Measurements from ENCODE around the gene EIF3A.
A peak's percentile ranks its signal among the peaks of the same experiment; 100 is the strongest.
"Not testable (repeated sequence)": the region's sequence is repeated elsewhere in the genome, so short reads cannot be mapped to it uniquely, and the experiment has no call there.

Gene EIF3A

DNA sequence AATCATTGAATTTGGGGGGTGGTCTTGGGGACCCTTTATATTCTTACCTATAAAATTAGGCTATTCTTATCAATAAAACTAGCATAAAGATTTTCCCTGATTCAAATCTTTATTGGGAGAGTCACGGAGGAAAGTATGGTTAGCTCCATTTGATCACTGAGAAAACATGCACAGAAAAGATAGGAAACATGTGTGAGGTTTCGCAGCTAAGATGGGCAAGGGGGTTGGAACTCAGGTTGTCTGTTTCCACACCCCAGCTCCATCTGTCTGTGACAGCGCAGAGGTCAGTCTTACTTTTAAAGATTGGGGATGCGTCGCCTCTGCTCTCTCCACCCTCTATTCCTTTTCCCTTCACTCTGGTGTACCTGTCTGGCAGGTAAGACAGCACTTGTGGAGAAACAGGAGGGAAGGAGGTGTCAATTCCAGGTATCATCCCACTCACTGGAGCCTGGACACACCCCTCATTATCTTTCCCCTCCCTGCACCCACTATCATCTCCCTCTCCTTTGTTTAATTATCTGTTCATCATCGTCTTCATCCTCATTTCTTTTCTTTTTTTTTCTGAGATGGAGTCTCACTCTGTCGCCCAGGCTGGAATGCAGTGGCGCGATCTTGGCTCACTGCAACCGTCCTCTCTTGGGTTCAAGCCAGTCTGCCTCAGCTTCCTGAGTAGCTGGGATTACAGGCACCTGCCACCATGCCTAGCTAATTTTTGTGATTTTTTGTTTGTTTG is 20.9 kb upstream of the EIF3A start:
- DNase-seq: no peak

DNA sequence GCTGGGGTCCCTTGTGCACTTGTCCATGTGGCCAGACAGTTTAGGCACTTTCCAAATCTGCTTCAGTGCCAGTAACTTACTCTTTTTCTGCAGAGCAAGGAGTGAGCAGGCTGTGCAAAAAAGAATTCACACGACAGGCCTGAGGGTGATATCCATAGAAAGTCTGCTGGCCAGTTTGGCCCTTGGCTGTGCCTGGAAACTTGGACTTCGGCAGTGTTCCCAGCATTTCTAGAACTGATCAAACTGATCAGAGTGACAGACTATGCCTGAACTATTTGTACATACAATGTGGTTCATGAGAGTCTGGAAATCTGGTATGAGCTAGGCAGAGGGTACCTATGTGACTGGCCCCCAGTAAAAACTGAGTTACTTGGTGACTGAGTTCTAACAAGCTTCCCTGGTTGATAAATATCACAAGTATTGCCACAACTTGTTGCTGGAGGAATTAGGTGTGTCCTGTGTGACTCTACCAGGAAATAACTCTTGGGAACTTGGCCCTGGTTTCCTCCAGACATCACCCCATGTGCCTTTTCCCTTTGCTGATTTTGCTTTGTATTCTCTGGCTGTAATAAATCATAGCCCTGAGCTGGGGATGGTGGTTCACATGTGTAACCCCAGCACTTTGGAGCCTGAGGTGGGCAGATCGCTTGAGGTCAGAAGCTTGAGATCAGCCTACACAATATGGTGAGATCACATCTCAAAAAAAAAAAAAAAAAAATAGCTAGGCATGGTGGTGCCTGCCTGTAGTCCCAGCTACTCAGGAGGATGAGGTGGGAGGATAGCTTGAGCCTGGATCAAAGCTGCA is 20.0 kb upstream of the EIF3A start:
- DNase-seq: no peak

DNA sequence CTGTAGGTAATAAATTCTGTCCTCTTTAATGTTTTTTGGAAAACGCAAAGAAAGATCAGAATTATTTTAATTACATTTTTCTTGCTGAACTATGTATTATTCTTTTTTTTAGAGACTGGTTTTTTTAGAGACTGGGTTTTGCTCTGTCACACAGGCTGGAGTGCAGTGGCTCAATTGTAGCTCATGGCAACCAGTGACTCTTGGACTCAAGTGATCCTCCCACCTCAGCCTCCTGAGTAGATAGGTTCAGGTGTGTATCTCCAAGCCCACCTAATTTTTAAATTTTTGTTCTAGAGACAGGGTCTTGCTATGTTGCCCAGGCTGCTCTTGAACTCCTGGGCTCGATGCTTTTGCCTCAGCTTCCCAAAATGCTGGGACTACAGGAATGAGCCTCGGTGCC is 18.0 kb upstream of the EIF3A start:
- DNase-seq: no peak

DNA sequence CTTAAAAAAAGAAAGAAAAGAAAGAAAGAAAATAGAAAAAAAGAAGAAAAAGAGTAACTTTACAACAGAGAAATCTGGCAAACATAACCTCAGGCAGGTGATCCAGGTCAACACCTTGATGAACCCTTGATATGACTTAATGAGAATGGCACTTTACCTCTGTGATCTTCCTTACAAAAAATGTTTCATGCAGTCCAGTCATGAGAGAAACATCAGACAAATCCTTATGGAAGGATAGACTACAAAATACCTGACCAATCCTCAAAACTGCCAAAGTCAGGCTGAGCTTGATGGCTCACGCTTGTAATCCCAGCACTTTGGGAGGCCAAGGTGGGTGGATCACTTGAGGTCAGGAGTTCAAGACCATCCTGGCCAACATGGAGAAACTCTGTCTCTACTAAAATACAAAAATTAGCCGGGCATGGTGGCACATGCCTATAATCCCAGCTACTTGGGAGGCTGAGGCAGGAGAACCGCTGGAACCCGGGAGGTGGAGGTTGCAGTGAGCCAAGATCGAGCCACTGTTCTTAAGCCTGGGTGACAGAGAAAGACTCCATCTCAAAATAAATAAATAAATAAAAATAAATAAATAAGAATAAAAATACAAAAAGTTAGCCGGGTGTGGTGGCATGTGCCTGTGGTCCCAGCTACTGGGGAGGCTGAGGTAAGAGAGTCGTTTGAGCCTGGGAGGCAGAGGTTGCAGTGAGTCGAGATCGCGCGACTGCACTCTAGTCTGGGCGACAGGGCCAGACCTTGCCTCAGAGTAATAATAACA is 16.2 kb upstream of the EIF3A start:
- DNase-seq: not testable (repeated sequence)

DNA sequence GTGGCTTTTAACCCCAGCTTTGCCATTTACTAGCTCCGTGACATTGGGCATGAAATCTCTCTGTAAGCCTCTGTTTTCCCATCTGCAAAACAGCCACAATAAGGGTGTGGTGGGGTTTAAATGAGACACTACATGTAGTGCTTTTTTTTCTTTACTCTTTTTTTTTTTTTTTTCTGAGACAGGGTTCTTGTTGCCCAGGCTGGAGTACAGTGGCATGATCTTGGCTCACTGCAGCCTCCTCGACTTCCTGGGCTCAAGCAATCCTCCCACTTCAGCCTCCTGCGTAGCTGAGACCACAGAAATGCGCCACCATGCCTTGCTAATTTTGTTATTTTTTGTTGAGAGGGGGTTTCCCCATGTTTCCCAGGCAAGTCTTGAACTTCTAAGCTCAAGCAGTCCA is 15.0 kb upstream of the EIF3A start:
- no peak for DNase-seq

DNA sequence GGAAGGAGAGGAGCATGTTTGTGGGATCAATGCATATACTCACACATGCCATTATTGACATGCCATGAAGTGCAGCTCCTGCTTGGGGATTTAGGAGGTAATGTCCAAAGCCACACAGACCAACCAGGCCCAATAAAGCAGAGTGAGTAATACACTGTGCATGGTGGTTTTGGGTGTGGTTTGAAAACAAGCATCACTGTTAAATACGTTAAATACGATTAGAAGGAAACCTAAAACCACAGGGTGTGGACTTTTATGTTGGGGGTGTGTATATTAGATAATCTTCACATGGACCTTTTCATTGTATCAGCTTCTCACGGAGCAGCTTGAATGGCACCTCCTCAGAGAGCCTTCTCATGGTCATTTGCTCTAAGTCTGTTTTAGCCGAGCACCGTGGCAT is 10.4 kb upstream of the EIF3A start:
- peak; percentile 70 for DNase-seq

DNA sequence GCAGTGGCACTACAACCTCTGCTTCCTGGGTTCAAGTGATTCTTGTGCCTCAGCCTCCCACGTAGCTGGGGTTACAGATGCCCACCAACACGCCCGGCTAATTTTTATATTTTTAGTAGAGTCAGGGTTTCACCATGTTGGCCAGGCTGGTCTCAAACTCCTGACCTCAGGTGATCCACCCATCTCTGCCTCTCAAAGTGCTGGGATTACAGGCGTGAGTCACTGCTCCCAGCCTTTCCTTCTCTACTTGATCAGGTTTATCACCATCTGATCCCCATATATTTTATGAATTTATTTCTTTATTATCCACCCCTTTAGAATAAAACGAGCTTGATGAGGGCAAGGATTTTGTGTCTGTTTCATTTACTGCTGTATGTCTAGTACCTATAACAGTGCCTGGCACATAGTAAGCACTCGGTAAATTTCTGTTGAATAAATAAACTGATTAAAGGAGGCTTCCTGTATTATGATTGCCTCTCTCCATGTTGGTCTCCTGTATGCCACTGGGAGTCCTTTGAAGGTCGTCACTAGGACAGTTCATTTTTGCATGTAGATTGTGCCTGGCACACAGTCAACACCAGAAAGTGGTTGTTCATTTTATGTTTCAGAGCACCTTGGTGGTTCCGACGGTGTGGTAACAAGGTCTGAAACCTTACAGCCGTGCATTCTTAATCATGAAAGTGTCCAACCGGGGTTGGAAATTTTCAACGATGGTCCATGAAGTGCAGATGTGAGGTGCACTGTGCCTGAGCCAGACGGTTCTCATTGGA is 9.6 kb upstream of the EIF3A start:
- DNase-seq: peak; percentile 78

DNA sequence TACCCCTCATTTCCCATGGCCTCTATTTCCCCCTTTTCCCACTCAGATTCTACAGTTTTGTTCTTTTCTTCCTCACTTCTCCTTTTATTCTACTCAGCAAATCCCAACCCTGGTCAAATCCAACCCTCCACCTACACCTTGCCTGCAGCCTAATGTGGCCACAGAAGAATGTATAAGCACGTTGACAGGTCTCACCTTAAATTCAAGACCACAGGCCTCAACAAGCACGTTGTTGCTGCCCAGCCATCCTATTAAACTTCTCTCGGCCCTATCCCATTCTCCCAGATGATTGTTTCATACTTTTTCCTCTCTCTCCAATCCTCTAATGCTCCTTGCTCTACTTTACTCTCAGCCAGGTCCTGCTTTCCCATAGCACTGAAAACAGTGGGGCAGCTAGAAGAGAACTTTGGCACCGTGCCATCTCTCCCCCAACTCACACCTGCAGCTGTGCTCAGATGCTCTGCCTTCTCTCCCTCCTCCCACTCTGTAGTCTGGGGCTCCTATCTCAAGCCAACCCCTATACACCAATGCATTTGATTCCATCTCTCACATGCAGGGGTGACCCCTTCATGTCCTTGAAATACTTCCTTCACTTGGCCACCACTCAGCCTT is 6.8 kb upstream of the EIF3A start:
- no peak for DNase-seq

DNA sequence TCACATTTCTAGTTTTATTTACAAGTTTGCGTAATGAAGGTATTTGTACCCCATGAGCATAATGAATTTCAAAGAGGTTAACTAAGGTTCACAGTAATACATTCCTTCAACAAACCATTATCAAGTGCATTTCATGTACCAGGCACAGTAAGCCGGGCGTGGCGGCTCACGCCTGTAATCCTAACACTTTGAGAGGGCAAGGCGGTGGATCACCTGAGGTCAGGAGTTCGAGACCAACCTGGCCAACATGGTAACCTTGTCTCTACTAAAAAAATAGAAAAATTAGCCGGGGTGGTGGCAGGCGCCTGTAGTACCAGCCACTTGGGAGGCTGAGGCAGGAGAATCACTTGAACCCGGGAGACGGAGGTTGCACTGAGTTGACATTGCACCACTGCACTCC is 4.3 kb upstream of the EIF3A start:
- no peak for DNase-seq

DNA sequence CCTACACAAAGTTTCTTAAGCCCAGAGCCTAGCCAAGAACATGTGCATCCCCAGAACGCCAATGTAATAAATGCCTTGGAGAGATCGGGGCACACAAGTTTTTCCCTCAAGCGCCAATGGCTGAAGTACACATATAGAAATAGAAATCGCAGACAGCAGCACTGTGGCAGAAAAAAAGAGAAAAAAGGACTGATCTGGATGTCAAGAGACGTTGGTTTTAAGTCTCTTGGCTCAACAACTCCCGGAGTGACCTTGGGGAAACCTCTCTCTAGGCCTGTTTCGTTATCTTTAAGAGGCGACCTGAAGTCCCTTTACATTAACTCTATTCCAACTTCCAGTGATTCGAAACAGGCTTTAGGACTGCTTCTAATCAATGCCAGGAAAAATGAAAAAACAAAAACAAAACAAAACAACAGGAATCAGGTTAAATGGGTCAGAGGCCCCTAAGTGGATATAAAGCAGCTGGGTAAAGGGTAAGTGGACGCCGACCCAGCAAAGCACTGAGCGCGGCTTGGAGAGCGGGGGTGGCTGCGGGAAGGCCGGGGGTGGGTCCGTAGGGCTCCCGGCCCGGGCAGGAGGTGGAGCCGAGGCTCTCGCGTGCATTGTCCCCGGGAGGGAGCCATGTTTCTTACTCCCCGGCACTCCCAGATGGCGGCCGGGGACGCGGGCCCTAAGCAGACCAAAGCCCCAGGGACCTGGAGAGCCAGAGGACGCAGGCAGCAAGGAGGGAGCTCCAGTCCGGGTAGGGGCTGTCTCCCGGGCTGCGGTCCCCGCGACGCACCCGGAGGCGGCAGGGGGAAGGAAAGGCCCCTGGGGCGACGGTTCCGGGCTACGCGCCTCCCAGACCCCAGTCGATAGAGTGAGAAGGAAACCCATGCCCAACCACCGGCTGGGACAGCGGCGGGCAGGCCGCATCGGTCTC is 757 bp downstream of the EIF3A start:
- DNase-seq: peak; percentile 79

DNA sequence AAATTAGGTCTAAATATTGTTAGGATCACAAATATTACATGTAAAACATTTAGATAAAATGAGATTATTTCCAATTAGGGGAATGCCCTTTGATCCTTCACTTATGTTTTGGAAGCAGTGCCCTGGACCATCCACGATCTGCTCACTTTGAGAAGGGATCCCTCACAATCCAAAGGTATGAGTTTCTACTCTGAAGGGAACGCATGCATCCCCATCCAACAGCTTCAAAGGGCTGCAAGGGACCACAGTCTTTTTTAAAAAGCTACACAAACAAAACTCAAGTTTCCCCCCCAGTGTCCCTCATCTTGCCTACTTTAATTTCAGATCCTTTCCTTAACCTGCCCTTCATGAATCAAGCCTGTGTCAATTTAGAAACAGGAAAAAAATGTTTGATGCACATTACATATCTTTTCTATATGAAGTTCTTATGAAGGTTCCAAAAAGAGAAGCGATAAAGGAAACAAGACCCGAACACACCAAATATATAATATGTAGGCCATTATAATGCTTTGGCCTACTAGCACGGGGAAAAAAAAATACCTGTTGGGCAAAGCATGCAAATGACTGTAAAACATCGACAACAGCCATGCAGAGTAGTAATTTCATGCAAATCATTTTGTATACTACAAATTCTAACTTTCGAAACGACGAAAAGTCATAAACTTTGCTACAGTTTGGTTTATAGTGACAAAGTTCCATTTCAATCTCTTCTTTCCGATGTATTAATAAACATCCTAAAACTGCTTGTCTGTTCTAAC is 2.0 kb downstream of the EIF3A start:
- DNase-seq: no peak

DNA sequence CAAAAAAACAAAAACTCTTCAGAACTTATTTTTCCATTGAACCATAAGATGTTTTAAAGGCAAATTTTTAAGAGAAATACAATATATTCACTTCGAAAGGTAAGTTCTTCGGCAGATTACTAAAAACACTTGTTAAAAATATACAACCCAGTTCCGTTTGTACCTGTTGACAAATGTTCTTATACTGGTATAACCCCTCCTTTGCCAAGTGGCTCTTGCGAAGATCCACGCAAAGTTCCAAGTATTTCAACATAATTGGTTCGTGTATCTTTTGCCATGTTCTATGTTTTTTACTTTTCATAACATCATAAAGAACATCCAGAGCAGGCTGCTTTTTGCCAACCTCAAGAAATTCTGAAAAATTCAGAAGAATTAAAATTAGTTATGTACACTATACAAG is 7.0 kb downstream of the EIF3A start:
- DNase-seq: no peak

DNA sequence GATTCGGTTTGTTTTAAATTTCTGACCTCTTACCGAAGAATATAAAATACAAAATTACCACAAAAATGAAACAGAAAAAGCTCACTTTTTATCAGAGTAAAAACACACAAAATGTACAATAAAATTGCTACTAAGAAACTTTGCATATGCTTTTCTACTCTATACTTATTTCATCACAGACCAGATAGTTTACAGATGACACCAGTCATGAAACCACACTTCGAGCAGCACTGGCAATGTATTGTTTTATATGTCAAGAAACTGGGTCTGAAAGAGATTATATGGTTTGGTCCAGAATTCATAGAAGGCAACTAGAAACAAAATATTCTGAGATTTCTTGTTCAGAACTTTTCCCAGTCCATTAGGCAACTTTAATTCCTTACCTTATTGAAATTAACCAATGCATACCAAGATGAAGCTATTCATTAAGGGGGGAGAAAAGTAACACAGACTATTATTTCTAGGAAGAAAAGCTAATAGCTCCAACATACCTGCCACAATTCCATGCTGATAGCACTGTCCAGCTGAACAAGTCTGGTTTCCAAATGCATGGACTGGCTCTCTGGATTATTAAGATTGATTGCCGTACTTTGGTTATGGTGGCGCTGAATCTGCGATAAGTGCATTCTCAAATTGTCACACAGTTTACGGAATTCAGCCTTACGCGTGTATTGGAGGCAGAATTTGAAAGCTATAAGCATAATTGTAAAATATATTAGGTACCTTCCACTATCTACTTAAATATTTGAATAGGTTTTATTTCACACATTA is 10.0 kb downstream of the EIF3A start:
- DNase-seq: no peak

DNA sequence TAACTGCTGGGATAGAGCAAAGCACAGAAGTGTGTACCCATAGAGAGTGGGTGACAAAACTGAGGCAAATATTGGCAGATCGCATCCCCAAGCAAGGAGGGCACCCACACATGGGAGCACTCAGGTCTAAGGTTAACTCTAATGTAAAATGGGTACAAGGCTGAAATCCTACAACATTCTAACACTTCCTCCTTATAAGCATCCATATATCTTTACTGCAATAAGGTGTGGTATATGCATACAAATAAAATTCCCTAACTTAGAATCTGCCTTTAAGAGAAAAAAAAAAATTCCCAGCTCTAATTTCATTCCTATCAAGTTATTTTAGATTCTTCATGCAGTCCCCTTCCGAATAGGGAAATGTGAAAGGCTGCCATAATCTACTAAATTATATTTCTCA is 18.7 kb downstream of the EIF3A start:
- no peak for DNase-seq

DNA sequence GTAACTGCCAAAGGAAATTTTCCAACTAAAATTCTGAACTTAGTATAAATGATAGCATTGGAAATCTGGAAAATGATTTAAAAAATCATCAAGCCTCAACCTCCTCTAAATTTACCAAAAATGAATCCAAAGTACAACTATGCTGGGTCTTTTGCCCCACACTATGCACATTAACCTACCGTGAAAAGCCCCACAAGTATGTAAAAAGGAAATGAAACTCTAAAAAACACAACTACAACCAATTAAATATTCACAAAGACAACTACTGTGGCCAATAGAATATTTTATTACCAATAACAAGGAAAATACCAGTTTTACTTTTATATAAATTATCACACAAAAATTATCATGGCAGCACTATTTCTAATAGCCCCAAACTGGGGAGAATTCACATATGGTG is 19.3 kb downstream of the EIF3A start:
- no peak for DNase-seq

DNA sequence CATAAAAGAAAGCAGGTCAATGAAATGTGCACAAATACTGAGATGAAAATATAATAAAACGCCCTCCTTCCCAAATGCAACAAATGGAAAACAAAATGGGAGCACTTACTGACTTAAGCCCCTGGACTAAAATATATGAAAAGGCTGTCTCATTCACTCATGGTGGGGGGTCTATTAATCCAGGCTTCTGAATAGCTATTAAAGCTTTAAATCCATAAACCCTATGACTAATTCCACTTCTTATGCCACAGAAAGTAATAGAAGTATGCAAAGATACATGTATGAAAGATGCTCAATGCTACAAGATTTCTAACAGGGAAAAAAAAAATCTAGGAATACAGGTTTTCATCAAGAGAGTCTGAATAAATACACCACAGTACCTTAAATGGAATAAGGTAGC is 20.5 kb downstream of the EIF3A start:
- DNase-seq: no peak

DNA sequence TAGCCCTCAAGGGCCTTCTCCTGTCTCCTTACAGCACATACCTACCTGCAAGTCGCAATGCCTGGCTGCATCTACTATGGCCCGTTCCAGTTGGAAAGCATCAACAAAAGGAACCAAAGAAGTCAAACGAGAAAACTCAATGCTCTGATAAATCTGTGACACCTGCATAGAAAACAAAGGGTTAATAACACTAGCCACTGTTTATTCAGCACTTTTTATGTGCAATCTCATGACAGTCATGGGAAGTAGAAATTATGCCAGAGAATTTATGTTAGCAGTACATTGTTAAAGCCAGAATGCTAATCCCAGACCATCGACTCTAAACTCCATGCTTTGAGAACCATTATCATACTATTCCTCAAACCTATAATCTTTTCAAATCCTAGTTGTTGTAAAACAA is 21.1 kb downstream of the EIF3A start:
- no peak for DNase-seq

DNA sequence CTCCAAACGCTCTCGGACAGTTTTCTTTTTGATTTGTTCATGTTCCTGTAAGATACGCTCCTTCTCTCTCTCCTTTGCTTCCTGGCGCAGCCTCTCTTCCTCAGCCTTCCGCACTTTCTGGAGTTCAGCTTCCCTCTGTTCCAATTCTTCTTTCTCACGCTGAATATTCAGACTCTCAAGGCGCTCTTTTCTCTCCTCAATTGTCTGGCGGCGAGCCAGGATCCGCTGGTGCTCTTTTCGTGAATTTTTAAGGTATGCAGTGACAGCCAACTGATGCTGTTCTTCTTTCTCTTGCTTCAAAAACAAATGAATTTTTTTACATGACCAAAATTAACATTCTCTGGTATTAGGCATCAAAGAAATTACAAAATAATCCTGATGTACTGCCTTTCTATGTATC is 22.6 kb downstream of the EIF3A start:
- DNase-seq: no peak

DNA sequence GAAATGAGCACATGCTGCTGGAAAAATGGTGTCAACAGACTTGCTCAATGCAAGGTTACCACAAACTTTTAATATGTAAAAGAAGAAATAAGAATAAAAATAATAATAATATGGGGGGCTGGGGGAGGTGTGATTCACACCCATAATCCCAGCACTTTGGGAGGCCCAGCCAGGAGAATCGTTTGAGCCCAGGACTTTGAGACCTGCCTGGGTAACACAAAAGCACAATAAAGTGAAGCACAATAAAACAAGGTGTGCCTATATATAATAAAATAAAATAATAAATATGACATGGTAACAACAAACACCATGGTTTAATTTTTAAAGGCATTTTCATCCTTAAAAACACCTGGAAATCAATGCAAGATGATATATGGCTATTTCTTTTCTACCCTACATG is 25.1 kb downstream of the EIF3A start:
- no peak for DNase-seq

DNA sequence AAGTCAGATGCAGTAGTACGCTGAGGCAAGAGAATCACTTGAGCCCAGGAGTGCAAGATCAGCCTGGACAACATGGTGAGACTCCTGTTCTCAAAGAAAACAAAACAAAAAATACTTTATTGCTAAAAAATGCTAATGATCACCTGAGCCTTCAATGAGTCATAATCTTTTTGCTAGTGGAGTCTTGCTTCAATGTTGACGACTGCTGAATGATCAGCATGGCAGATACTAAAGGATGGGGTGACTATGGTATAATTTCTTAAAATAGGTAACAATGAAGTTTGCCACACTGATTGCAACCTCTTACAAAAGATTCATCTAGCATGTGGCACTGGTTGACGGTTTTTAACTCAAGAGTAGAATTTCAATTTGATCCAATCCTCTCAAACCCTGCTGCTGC is 28.8 kb downstream of the EIF3A start:
- no peak for DNase-seq

Measured in activated CD4-positive, alpha-beta T cell treated with anti-CD3 and anti-CD28 coated beads, Interleukin-2, Interleukin-6, amounts not matched to agents 100 ng/mL and 50 ng/mL, durations not matched to agents 16 hours and 8 hours (primary cell).